HG03060 (cell line): ENCODE results near the gene CSTPP1.
A peak's percentile ranks its signal among the peaks of the same experiment; 100 is the strongest.
"Not testable (repeated sequence)": the region's sequence is repeated elsewhere in the genome, so short reads cannot be mapped to it uniquely, and the experiment has no call there.

Experiments used
- ATAC-seq: cut with Tn5 transposase; IDR thresholded peaks from one replicate; pipeline ENCODE4 v1.9.1; 2021; ENCODE audit warnings: low read depth, moderate number of reproducible peaks; ENCODE audit not compliant: unreplicated experiment

Gene CSTPP1

DNA sequence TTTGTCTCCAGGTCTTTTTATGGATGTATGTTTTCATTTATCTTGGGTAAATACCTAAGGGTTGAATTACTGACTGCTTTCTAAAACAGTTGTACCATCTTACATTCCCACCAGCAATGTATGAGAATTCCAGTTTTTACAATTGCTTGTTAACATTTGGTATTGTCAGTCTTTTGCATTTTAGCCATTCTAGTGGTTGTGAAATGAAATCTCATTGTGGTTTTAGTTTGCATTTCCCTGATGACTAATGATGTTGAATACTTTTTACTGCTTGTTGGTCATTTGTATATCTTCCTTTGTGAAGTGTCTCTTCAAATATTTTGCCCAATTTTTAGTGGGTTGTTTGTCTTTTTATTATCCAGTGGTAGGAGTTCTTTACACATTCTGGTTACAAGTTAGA is 147.4 kb downstream of the CSTPP1 start:
- ATAC-seq, result no peak

DNA sequence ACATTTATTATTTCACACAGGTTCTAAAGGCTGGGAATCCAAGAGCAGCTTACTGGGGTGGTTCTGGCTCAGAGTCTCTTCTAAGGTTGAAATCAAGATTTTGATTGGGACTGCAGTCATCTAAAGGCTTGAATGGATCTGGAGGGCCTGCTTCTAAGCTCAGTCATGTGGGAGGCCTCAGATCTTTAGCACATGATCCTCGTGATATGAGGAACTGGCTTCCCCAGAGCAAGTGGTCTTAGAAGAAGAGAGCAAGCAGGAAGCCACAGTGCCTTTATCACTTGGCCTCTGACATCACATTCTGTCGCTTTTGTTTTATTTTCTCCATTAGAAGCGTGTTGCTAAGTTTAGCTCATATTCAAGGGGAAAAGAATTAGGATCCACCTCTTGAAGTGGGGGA is 151.2 kb downstream of the CSTPP1 start:
- no peak for ATAC-seq

GRCh38 chr11:47093541-47093940 is 157.0 kb downstream of the CSTPP1 start:
- ATAC-seq, result no peak

- ATAC-seq, result not testable (repeated sequence)
These were observed 160.3 kb downstream of the CSTPP1 start for GRCh38 chr11:47096871-47097270.

DNA sequence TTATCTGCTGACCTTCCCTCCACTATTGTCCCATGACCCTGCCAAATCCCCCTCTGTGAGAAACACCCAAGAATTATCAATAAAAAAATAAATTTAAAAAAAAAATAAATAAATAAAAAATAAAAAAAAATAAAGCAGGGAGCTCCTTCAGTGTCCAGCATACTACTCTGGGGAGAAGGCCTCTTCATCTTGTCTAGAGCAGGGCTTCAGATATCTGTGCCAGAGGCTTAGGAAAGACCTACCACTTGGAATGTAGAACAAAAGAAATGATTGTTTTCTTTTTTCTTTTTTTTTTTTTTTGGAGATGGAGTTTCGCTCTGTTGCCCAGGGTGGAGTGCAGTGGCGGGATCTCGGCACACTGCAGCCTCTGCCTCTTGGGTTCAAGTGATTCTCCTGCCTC is 161.7 kb downstream of the CSTPP1 start:
- not testable (repeated sequence) for ATAC-seq

DNA sequence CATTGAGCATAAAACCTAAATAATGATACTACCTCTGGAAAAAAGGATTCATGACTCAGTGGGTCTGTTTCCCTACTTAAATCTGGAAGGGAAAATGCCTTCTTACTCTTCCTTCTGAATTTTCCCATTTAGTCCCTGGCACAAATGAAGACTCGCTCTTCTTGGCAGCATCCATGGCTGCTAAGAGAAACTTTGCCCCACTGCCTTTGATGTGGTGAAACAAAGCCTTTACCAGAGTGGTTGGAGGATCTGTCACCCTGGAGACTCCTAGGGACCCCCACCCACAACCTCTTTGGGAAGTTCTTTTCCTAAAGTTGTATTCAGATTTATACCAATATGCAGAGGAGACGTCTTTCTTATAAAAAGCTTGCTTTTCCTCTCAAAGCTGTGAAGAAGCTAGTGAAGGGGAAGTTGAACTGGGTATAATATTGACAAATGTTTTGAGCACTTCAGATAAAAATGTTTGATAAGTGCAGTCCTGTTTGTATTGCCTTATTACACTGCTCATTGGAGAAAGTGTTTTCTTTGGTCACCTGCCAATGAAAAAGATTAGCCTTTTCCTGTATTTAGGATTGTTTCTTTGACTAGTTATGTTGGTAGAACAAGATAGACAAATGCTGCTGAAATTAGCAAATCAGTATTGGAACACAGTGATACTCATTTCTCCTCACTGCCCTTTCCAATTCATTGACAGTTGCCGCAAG is 162.8 kb downstream of the CSTPP1 start:
- no peak for ATAC-seq

DNA sequence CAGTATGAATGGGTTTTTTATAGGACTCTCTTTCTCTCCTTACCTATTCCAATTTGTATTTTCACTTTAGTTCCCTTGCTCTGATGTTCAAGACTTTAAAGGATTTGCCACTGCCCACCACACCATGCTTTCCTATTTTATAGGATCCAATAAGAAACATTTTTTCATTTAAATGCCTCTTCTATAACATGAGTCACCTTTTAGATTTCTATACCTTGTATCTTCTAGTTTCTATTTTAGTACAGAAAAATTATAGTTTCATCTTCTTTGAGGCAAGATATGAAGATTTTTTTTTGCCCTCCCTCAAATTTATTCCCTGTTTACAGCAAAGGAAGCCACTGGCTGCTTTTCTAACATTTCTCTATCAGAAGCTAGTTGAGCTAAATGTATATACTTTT is 163.4 kb downstream of the CSTPP1 start:
- ATAC-seq, result no peak

DNA sequence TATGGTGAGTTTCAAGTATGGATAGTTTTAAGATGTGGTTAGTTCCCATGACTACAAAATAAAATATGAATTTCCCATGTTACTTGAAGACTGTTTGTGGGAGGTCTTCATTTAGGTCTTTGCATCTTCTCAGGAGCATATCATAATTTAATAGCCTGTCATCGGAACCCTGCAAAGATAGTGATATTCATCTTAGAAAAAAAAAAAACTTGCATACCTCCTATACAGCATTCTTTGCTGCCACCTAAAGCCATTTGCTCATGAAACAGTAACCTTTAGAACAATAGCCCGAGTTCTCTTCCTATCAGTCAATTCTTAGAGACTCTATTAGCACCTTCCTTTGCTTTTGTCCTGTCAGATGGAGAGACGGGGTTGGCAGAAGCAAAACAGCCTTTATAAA is 164.8 kb downstream of the CSTPP1 start:
- ATAC-seq, result no peak

DNA sequence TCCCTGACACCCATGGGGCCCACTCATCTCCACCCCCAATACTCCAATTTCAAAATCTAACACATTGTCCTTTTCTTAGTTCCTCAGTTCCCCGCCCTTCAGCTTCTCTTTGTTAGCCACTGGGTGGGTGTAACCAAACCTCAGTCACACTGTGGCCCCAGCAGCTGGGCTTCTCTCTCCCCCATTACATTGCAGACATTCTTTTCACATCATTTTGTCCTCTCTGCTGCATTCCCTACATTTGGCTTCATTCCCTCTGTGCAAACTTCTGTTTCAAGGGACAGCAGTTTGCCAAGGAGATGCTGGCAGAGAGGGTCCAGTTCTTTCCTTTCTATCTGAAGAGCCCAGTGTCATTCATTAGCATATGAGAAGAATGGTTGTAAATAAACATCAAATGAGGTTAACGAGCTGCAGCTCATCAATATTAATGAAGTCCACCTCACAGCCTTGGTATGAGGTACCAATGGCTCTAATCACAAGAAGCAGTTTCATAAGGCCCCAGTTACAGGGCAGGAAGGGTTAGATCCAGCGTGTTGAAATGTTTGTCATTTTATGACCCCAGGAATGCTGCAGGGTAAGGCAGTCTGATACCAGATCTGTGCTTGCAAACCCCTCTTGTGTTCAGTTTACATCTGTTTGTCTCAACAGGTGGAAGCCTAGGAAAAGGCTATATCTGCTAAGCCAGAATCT is 167.8 kb downstream of the CSTPP1 start:
- no peak for ATAC-seq

DNA sequence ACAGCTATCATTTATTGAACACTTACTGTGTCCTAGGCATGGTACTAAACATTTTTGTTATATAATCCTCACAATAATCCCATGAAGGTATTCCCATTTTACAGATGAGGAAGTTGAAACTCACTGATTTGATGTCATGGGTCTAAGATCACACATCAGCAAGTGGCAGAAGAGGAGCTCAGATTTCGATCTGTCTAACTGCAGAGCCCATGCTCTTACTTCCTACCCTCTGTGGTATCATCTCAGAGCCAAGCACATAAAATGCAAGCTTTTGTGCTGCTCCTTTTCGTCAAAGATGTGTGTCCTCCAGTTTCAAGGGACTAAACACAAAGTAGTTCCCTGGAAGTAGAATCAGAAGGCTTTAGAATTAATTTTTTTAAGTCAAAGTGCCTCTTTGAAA is 169.0 kb downstream of the CSTPP1 start:
- no peak for ATAC-seq

DNA sequence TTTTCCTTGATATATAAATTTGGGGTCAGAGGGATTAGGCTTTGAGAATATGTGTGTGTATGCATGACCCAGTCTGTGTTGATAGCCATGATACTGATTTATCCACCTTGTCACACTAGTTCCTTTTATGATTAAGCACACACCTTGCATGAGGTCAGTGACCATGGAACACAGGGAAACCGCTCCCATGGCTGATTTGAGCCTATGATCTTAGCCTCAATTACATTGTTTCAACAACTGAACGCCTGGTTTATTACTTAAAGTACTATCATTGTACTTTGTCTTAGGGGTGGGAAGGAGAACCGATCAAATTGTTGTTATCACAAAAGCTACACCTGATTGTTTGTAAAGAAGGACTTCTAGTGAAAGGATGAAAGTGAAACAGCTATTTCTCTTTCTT is 169.4 kb downstream of the CSTPP1 start:
- no peak for ATAC-seq

DNA sequence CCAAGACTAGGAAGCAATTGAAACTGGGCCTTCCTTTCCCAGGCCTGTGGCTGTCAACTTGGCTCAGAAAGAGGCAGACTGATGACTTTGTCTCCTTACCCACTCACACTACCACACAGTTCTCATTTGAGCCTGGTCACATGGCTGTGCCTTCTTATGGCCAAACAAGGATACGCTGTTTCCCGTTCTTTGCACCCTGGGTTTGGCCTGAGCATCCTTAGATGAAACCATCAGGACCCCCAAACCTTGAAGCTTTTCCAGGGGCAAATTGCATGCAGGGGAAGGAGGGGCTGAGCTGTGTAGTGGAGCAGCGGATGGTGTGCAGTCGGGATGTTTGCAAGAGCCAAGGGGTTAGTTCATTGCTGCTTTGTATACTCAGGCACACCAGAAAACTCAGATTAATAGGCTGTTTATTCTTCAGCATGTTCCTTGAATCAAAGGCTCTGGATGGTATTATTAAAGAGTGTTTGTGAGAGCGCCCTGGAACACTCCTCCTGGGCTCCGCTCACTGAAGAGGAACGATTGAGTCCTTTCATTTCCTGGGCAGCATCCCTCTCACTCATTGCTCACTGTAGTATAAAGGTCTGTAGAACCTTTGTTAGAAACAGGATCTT is 170.3 kb downstream of the CSTPP1 start:
- no peak for ATAC-seq

DNA sequence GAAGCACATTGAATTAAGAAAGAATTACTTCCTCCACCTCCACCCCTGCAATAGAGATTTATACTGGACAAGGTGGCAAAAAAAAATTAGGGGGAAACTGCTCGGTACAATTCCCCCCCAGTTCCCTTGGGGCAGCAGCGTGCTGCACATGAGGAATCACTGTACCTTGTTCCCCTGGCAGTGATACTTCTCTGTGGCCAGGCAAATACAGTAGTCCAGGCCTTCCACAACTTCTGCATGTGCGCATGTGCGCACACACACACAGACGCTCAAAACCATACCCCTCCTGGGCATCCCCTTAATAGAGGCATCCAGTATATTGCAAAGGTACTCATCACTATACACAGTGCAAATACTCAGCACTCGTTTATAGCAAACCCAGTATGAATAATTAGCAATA is 171.2 kb downstream of the CSTPP1 start:
- no peak for ATAC-seq

GRCh38 chr11:47108214-47108613 is 171.7 kb downstream of the CSTPP1 start:
- ATAC-seq, result no peak

- ATAC-seq, result no peak
These were observed 172.6 kb downstream of the CSTPP1 start for GRCh38 chr11:47109051-47109726.

- ATAC-seq, result no peak
These were observed 173.2 kb downstream of the CSTPP1 start for GRCh38 chr11:47109727-47110246.

GRCh38 chr11:47111318-47111804 is 174.8 kb downstream of the CSTPP1 start:
- ATAC-seq, result peak; percentile 65

GRCh38 chr11:47112941-47113340 is 176.4 kb downstream of the CSTPP1 start:
- not testable (repeated sequence) for ATAC-seq

DNA sequence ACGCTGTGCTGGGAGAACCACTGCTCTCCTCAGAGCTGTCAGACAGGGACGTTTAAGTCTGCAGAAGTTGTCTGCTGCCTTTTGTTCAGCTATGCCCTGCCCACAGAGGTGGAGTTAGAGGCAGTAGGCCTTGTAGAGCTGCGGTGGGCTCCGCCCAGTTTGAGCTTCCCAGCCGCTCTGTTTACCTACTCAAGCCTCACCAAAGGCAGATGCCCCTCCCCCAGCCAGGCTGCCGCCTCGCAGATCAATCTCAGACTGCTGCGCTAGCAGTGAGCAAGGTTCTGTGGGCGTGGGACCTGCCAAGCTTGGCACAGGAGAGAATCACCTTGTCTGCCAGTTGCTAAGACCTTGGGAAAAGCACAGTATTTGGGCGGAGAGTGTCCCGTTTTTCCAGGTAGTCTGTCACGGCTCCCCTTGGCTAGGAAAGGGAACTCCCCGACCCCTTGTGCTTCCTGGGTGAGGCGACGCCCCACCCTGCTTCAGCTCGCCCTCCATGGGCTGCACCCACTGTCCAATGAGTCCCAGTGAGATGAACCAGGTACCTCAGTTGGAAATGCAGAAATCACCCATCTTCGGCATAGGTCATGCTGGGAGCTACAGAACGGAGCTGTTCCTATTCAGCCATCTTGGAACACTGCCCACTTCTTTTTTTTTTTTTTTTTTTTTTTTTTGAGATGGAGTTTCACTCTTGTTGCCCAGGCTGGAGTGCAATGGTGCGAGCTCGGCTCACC is 182.6 kb downstream of the CSTPP1 start:
- ATAC-seq, result not testable (repeated sequence)

DNA sequence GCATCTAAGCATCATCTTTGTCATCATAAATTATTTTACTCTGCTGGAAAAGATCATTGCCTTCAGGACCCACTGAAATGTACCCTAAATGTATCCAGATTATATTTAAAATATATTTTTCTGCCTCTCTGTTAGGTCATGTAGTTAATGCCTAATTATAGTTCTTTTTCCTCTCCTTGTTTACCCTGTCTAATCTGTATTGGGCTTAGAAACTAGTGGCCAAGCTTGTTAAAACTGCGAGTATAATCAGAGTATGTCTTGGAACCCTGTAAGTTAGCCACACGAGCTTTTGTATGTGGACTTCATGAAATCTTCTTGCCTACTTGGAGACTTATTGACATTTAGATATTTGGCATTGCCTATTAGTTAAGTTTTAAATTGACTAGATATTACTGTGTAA is 184.5 kb downstream of the CSTPP1 start:
- no peak for ATAC-seq
